Fibroblast of lung (primary cell): Measurements from ENCODE around the gene PLEKHA5. TPM values are rescaled to one million over a fixed set of nuclear protein-coding genes. Genes with fewer than 3 reads are reported as not detected.

Experiments used
- DNase-seq, 2 donors: peaks; one replicate each; pipeline versions ENCODE4 v3.0.0 to v3.0.0-alpha.2; 2010; ENCODE audit warnings: low read depth in 2 of 2
- H2AFZ ChIP-seq: 2 replicates; pipeline ENCODE4 v1.5.1; 2012; ENCODE audit warnings: low read length, control low read depth, inconsistent platforms
- H3K27ac ChIP-seq: 2 replicates; pipeline ENCODE4 v1.5.1; 2011; ENCODE audit warnings: low read length, control low read depth; ENCODE audit not compliant: insufficient read depth
- H3K27me3 ChIP-seq: 2 replicates; pipeline ENCODE4 v1.5.1; 2011; ENCODE audit warnings: mild to moderate bottlenecking, low read length; ENCODE audit not compliant: control insufficient read depth, insufficient read depth
- H3K36me3 ChIP-seq: 2 replicates; pipeline ENCODE4 v1.5.1; 2011; ENCODE audit warnings: low read length; ENCODE audit not compliant: control insufficient read depth, insufficient read depth
- H3K4me1 ChIP-seq: 2 replicates; pipeline ENCODE4 v1.5.1; 2011; ENCODE audit warnings: low read length; ENCODE audit not compliant: control insufficient read depth, insufficient read depth; ENCODE audit errors: extremely low read depth
- H3K4me2 ChIP-seq: 2 replicates; pipeline ENCODE4 v1.5.1; 2011; ENCODE audit warnings: low read length, control low read depth; ENCODE audit not compliant: insufficient read depth; ENCODE audit errors: extremely low read depth
- H3K4me3 ChIP-seq, 4 experiments: fragments of 200-600 bp in 1 of 4; sonication (generic) in 1 of 4; replicated peaks in 1 of 4; 2 replicates each; pipeline ENCODE4 v1.5.1; 2011 to 2016; ENCODE audit warnings: low read length in 4 of 4, low read depth in 3 of 4, mild to moderate bottlenecking in 3 of 4, control low read depth in 2 of 4, inconsistent platforms in 1 of 4, mixed read lengths in 1 of 4; ENCODE audit not compliant: insufficient read depth in 1 of 4; ENCODE audit errors: control extremely low read depth in 1 of 4
- H3K79me2 ChIP-seq: 2 replicates; pipeline ENCODE4 v1.5.1; 2012; ENCODE audit warnings: mild to moderate bottlenecking, low read length, inconsistent platforms; ENCODE audit not compliant: control insufficient read depth, insufficient read depth
- H3K9ac ChIP-seq: 2 replicates; pipeline ENCODE4 v1.5.1; 2011; ENCODE audit warnings: mild to moderate bottlenecking, low read length, control low read depth; ENCODE audit not compliant: insufficient read depth
- H3K9me3 ChIP-seq: 2 replicates; pipeline ENCODE4 v1.5.1; 2012; ENCODE audit warnings: low read depth, low read length; ENCODE audit not compliant: control insufficient read depth, insufficient read depth
- H4K20me1 ChIP-seq: 2 replicates; pipeline ENCODE4 v1.5.1; 2011; ENCODE audit warnings: low read length; ENCODE audit not compliant: control insufficient read depth, insufficient read depth; ENCODE audit errors: extremely low read depth
- CTCF ChIP-seq, 2 donors: IDR thresholded peaks in 1 of 2; conservative IDR thresholded peaks in 1 of 2; 1 replicate in 1 of 2; 2 replicates in 1 of 2; pipeline ENCODE4 v1.5.1; 2011 to 2012; ENCODE audit warnings: low read length in 2 of 2, control low read depth in 1 of 2, inconsistent platforms in 1 of 2, low read depth in 1 of 2, mild to moderate bottlenecking in 1 of 2
- EZH2 ChIP-seq: IDR thresholded peaks from 2 replicates; pipeline ENCODE4 v1.5.1; 2012; ENCODE audit warnings: low read length, control low read depth, mild to moderate bottlenecking; ENCODE audit errors: missing control alignments
- polyA plus RNA-seq, 2 donors: library from polyadenylated mRNA; depleted of rRNA in 1 of 2; stranded (reverse) in 1 of 2; unstranded in 1 of 2; fragments of >200 nt; gene quantifications; 2 replicates each; pipeline ENCODE4 v1.2.1, GENCODE V29; 2011 to 2012; ENCODE audit warnings: missing spikeins in 1 of 2
- total RNA-seq: library from RNA; depleted of rRNA; stranded (reverse); fragments of >200 nt; gene quantifications from 2 replicates; pipeline ENCODE4 v1.2.1, GENCODE V29; 2014

PLEKHA5 gene
- total and polyA plus RNA-seq, 2 donors (not counting 1 experiment from before 2014, with no cell fraction given) = 15.5 to 50.4 TPM

- Histone ChIP-seq H2AFZ (no peak overlapping the region), H3K27me3 (no peaks in the 10 kb centered on the region), H3K9ac (no peak overlapping the region), H3K9me3 (no peaks in the 10 kb centered on the region), H3K27ac (no peak overlapping the region), H4K20me1 (no peaks in the 10 kb centered on the region), H3K36me3 (no peaks in the 10 kb centered on the region), H3K4me1 (no peaks in the 10 kb centered on the region), H3K79me2 (no peaks in the 10 kb centered on the region), H3K4me3 (no peak overlapping the region), H3K4me2 (no peak overlapping the region)
- no peak for DNase-seq
- no peak for TF ChIP-seq EZH2
- TF ChIP-seq CTCF (conservative IDR thresholded peaks at IDR 0.05 in 1 of 2, IDR thresholded peaks at IDR 0.05 in 1 of 2; ENCODE audit: low read depth in 1 of 2, low read length in 2 of 2) = no peak
Observed at GRCh38 chr12:19215115-19215514, 85.6 kb downstream of the PLEKHA5 start.

- DNase-seq = no peak
- Histone ChIP-seq H3K9me3 (no peaks in the 10 kb centered on the region), H3K4me1 (peaks cover 5% of the 10 kb centered on the region), H3K9ac (no peak overlapping the region), H3K27ac (no peak overlapping the region), H3K4me3 (no peak overlapping the region), H3K4me2 (no peak overlapping the region), H2AFZ (no peak overlapping the region), H3K79me2 (no peaks in the 10 kb centered on the region), H3K27me3 (no peaks in the 10 kb centered on the region), H4K20me1 (no peaks in the 10 kb centered on the region), H3K36me3 (no peaks in the 10 kb centered on the region)
- TF ChIP-seq EZH2 (no peak), CTCF (conservative IDR thresholded peaks at IDR 0.05 in 1 of 2, IDR thresholded peaks at IDR 0.05 in 1 of 2; ENCODE audit: low read depth in 1 of 2, low read length in 2 of 2) (no peak)
Observed at GRCh38 chr12:19217446-19217845, 87.9 kb downstream of the PLEKHA5 start.

GRCh38 chr12:19220205-19220604 lies 90.7 kb downstream of the PLEKHA5 start:
- Histone ChIP-seq H2AFZ (no peak overlapping the region), H3K79me2 (no peaks in the 10 kb centered on the region), H3K27me3 (no peaks in the 10 kb centered on the region), H3K4me3 (no peak overlapping the region), H3K9ac (no peak overlapping the region), H3K9me3 (no peaks in the 10 kb centered on the region), H4K20me1 (no peaks in the 10 kb centered on the region), H3K4me2 (no peak overlapping the region), H3K36me3 (no peaks in the 10 kb centered on the region), H3K4me1 (peaks cover 10% of the 10 kb centered on the region), H3K27ac (peak overlapping the region; percentile 41)
- TF ChIP-seq EZH2 (no peak), CTCF (conservative IDR thresholded peaks at IDR 0.05 in 1 of 2, IDR thresholded peaks at IDR 0.05 in 1 of 2; ENCODE audit: low read depth in 1 of 2, low read length in 2 of 2) (no peak)
- peak; percentile 92 for DNase-seq
